Upper lobe of right lung (tissue), 1 donor: ENCODE results near the gene MAB21L2. TPM values are rescaled to one million over a fixed set of nuclear protein-coding genes. Genes with fewer than 3 reads are reported as not detected.
"Not testable (repeated sequence)": the region's sequence is repeated elsewhere in the genome, so short reads cannot be mapped to it uniquely, and the experiment has no call there.

Source experiments
- ATAC-seq: fragments of 200-7000 bp; cut with Tn5 transposase; one replicate; pipeline ENCODE4 v1.9.1; 2020; ENCODE audit warnings: mild to moderate bottlenecking, moderate library complexity
- DNase-seq: peaks from one replicate; pipeline ENCODE4 v3.0.0-alpha.2; 2020
- H3K27ac ChIP-seq: fragments of 200-600 bp; one replicate; pipeline ENCODE4 v1.8.0; 2022
- H3K27me3 ChIP-seq: fragments of 200-600 bp; one replicate; pipeline ENCODE4 v1.8.0; 2022; ENCODE audit warnings: mild to moderate bottlenecking
- H3K36me3 ChIP-seq: fragments of 200-600 bp; one replicate; pipeline ENCODE4 v1.8.0; 2022
- H3K4me1 ChIP-seq: fragments of 200-600 bp; one replicate; pipeline ENCODE4 v1.8.0; 2022
- H3K4me3 ChIP-seq: fragments of 200-600 bp; one replicate; pipeline ENCODE4 v1.8.0; 2022; ENCODE audit warnings: mild to moderate bottlenecking
- H3K9me3 ChIP-seq: fragments of 200-600 bp; one replicate; pipeline ENCODE4 v1.8.0; 2022
- intact Hi-C: fragments of 100-400 bp; cut with DNase I; formaldehyde crosslinking; loops from one replicate; pipeline ENCODE4 v1.11.0; 2022
- total RNA-seq: library from RNA; stranded (reverse); fragmentation: NEBNext Ultra II Directional; extraction: Animal tissue kit (Norgen Biotek cat#: 25700); gene quantifications from one replicate; pipeline ENCODE4 v1.2.1, GENCODE V29; 2021
- TF ChIP-seq, protein P1 (sequence below): fragments of 200-600 bp; IDR thresholded peaks from one replicate; pipeline ENCODE4 v1.8.0; 2022; ENCODE audit warnings: antibody characterized with exemption
- donor health status: DM: no; HTN: yes; CAD: no; lungs with severe emphysema.

The MAB21L2 gene
- total RNA-seq, 1 donor from 2014 or later: not detected

DNA sequence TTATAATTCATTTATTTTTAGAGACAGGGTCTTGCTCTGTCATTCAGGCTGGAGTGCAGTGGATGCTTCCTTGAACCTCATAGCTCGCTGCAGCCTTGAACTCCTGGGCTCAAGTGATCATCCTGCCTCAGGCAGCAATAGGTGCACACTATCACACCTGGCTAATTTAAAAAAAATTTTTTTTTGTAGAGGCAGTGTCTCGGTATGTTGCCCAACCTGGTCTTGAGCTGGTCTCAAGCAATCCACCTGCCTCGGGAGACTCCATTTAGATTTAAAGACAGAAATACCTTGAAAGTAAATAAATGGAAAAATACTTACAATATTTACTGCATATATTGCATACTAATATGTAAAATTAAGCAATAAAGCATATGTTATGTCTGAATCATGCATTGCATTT is 40.3 kb upstream of the MAB21L2 start:
- H3K27ac ChIP-seq: no peak overlapping the region
- intact Hi-C loops: no loop called here
- no peaks in the 10 kb centered on the region for H3K4me1 ChIP-seq
- TF ChIP-seq, protein P1, sequence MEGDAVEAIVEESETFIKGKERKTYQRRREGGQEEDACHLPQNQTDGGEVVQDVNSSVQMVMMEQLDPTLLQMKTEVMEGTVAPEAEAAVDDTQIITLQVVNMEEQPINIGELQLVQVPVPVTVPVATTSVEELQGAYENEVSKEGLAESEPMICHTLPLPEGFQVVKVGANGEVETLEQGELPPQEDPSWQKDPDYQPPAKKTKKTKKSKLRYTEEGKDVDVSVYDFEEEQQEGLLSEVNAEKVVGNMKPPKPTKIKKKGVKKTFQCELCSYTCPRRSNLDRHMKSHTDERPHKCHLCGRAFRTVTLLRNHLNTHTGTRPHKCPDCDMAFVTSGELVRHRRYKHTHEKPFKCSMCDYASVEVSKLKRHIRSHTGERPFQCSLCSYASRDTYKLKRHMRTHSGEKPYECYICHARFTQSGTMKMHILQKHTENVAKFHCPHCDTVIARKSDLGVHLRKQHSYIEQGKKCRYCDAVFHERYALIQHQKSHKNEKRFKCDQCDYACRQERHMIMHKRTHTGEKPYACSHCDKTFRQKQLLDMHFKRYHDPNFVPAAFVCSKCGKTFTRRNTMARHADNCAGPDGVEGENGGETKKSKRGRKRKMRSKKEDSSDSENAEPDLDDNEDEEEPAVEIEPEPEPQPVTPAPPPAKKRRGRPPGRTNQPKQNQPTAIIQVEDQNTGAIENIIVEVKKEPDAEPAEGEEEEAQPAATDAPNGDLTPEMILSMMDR: no peak
- no peaks in the 10 kb centered on the region for H3K27me3 ChIP-seq
- H3K4me3 ChIP-seq: no peak overlapping the region
- no peaks in the 10 kb centered on the region for H3K36me3 ChIP-seq
- no peaks in the 10 kb centered on the region for H3K9me3 ChIP-seq
- DNase-seq: no peak
- no peak for ATAC-seq

DNA sequence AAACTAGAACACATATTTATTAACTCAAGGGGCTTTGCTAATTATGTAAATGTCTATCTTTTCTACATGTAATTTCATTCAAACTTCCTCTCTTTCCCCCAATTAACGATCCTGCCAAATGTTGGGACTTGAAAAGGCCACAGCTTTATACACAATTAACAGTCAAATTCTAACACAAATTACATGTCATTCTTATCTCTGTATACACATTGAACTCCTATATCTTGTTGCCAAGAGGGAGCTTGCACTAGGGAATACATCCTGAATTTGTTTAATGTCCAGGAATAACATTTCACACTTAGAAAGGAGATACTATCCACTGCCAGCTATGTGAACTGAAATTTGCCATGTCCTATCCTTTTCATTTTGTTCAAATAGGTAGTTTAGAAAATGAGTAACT is 38.9 kb upstream of the MAB21L2 start:
- Histone ChIP-seq H3K4me3 (no peak overlapping the region), H3K27ac (no peak overlapping the region), H3K36me3 (no peaks in the 10 kb centered on the region), H3K27me3 (no peaks in the 10 kb centered on the region), H3K4me1 (no peaks in the 10 kb centered on the region), H3K9me3 (no peaks in the 10 kb centered on the region)
- TF ChIP-seq, protein P1: no peak
- ATAC-seq (no peak), DNase-seq (no peak)
- intact Hi-C loops: no loop called here

DNA sequence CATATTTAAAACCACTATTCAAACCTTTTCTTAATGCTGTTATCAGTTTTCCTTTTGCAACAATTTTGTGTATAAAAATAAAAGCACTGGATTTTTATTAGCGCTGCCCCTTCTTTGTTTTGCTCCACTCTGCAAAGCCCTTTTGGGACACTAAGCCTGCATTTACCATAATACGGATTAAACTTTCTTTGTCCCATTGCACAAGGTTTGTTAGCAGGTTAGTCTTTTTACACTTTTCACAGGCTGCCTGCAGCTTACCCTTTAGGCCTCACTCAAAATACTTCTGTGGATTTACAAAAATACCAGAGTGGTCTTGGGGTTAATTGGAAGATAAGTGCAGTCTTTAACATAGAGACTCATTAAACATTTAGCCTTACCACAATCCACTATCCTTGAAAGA is 35.7 kb upstream of the MAB21L2 start:
- Histone ChIP-seq H3K4me3 (no peak overlapping the region), H3K9me3 (no peaks in the 10 kb centered on the region), H3K36me3 (no peaks in the 10 kb centered on the region), H3K4me1 (no peaks in the 10 kb centered on the region), H3K27me3 (no peaks in the 10 kb centered on the region), H3K27ac (no peak overlapping the region)
- TF ChIP-seq, protein P1: no peak
- intact Hi-C loops: no loop called here
- ATAC-seq (no peak), DNase-seq (no peak)

DNA sequence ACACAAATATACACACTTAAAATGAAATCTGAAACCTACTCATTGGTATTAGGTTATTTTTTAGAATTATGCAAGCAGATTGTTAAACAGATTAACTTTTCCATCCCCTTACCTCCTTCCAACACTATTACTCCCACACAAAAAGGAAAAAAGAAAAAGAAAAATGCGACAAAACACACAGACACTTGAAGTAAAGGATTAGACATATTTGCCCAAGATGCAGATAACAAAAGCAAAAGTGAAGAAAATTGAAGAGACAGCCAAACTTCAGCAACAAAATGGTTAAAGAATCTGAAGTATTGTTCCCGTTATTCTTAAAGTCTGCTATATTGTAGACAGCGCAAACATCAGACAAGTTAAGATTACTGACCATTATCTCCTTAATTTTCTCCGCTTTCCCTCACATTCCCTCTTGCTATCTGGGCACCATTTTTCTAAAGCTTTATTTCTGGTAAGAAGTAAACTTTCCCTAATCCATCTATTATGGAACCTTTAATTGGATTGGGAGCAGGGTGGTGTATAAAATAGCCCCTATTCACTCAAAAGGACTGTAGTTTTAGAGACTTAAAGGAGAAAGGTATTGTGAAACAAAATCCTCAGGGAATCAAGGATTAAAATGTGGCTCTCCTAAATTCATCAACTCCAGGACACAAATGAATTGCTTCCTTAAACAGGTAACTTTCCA is 34.7 kb upstream of the MAB21L2 start:
- intact Hi-C loops: no loop called here
- H3K36me3 ChIP-seq: no peaks in the 10 kb centered on the region
- DNase-seq (no peak), ATAC-seq (no peak)
- TF ChIP-seq, protein P1: no peak
- H3K4me1 ChIP-seq: no peaks in the 10 kb centered on the region
- H3K9me3 ChIP-seq: no peaks in the 10 kb centered on the region
- H3K27me3 ChIP-seq: no peaks in the 10 kb centered on the region
- no peak overlapping the region for H3K27ac ChIP-seq
- H3K4me3 ChIP-seq: no peak overlapping the region

DNA sequence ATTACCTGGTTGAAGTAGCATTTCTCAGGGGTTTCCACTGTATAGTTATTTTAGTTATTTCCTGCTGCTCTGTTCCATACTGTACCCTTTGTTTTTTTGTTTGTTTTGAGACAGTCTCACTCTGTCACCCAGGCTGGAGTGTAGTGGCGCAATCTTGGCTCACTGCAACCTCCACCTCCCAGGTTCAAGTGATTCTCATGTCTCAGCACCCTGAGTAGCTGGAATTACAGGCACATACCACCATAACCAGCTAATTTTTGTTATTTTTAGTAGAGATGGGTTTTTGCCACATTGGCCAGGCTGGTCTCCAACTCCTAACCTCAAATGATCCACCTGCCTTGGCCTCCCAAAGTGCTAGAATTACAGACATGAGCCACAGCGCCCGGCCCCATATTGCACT is 24.1 kb upstream of the MAB21L2 start:
- H3K27me3 ChIP-seq, DNase-seq, H3K36me3 ChIP-seq, H3K9me3 ChIP-seq, H3K4me3 ChIP-seq, H3K27ac ChIP-seq, ATAC-seq, H3K4me1 ChIP-seq, intact Hi-C loops: not testable (repeated sequence)

DNA sequence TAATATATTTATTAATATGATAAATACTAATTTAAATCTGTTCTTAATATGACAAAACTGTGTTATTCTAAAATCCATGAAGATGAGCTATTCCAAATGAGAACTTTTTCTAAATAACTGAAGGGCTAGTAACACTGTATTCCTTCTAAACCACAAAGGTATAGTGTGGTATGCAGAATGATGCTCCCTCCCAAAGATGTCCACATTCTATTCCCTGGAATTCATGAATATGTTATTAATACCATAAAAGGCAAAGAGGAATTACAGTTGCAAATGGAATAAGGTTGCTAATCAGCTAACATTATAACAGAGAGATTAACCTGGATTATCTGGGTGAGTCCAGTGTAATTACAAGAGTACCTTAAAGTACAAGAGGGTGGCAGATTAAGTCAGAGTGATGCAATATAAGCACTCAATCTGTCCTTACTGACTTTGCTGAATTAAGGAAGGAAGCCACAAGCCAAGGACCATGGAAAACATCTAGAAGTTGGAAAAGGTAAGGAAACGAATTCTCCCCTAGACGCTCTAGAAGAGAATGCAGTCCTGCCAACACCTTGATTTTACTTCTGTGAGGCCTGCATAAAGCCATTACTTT is 20.7 kb upstream of the MAB21L2 start:
- no peak overlapping the region for H3K27ac ChIP-seq
- H3K27me3 ChIP-seq: no peaks in the 10 kb centered on the region
- ATAC-seq (no peak), DNase-seq (no peak)
- H3K36me3 ChIP-seq: no peaks in the 10 kb centered on the region
- H3K4me3 ChIP-seq: no peak overlapping the region
- intact Hi-C loops: no loop called here
- TF ChIP-seq, protein P1: no peak
- no peaks in the 10 kb centered on the region for H3K9me3 ChIP-seq
- H3K4me1 ChIP-seq: no peaks in the 10 kb centered on the region
